Prostate gland (tissue), 2 donors: Measurements from ENCODE around the gene PROX1.

Experiments
- CTCF ChIP-seq, 4 experiments: fragments of 200-600 bp in 2 of 4; fragments of 450-650 bp in 2 of 4; sonication (generic) in 2 of 4; IDR thresholded peaks; 1 replicate in 3 of 4; 2 replicates in 1 of 4; pipeline ENCODE4 v1.5.1; 2016 to 2019; ENCODE audit warnings: antibody characterized with exemption in 4 of 4, mild to moderate bottlenecking in 2 of 4, moderate library complexity in 2 of 4
- POLR2A ChIP-seq: fragments of 450-650 bp; IDR thresholded peaks from one replicate; pipeline ENCODE4 v1.6.1; 2016; ENCODE audit warnings: antibody characterized with exemption, mild to moderate bottlenecking

DNA sequence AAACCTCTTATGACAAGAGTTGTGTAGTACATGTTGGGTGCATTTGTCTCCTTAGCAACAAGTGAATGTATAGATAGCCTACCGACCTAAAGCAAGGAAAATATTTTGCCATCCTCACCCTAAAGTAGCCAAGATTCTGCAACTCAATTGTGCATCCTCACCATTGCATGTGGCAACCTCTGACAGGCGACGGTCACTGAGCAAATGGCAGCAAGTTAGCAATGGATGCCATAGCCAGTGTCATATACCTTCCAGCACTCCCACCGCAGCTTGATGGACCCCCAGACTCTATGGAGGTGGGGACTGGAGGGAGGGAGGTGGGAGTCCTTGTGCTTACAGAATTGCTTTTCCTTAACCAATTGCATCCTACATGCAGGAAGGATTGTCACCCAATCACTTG, 17.0 kb downstream of the PROX1 start:
- TF ChIP-seq CTCF (IDR thresholded peaks at IDR 0.05): no peak
- no peak for TF ChIP-seq POLR2A
